ENCODE results near the gene KRT38.
"Not testable (repeated sequence)": the region's sequence is repeated elsewhere in the genome, so short reads cannot be mapped to it uniquely, and the experiment has no call there.

The KRT38 gene

DNA sequence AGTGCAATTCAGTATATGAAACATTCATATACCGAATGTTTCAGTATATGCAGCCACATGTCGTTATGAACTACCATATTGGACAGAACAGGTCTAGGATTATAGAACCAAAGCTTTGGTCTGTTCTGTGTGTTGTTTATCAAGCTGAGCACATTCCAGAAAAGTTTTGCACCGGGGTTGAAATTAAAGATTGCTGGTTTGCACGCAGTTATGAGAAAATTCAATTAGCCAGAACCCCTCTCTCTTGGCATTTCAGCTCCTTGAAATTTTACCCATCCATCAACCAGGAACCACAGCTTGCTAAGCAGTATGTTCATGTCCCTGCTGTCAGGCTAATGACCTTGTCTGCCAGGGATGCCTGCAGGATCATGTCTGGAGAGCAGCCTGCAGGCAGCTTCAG is 16.9 kb upstream of the KRT38 start:
- no peak for DNase-seq

- no peak for DNase-seq
Observed at GRCh38 chr17:41456204-41456603, 15.4 kb upstream of the KRT38 start.

- DNase-seq, result no peak
Observed at GRCh38 chr17:41455236-41455635, 14.5 kb upstream of the KRT38 start.

DNA sequence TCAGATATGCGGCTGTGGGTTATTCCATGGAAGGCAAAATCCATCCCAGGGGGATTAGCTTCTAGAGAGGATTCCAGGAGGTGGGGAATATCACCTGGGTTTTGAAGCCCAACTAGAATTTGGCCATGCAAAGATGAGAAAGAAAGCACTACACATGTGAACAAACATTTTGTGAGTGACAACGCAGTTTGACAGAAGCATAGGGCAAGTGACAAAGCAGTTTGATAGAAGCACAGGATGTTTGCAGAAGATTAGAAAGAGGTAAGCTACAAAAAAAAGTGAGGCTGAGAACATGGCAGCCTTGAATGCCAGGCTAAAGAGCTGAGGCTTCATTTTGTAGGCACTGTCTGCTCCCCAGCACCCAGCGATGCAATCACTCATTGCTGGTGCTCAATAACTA is 12.3 kb upstream of the KRT38 start:
- no peak for DNase-seq

- DNase-seq, result no peak
Observed at GRCh38 chr17:41452281-41452680, 11.5 kb upstream of the KRT38 start.

GRCh38 chr17:41451154-41451728 is 10.5 kb upstream of the KRT38 start:
- DNase-seq, result no peak

DNA sequence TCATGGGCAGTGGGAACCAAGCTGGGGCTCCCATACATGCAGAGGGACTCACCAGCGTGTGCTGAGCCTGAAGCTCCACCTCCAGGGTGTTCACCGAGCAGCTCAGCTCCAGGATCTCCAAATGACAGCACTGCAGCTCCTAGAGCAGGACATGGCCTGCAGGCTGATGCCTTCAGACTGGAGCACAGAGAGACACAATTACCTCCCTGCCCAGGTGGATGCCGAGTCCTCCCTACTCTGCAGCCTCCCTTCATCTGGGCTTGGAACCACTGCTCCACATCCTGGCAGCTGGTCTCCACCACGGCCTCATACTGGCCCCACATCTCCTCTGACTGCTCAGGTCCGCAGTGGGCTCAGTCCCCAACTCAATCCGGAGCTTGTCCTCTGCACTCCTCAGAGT is 8.2 kb upstream of the KRT38 start:
- DNase-seq, result no peak

DNA sequence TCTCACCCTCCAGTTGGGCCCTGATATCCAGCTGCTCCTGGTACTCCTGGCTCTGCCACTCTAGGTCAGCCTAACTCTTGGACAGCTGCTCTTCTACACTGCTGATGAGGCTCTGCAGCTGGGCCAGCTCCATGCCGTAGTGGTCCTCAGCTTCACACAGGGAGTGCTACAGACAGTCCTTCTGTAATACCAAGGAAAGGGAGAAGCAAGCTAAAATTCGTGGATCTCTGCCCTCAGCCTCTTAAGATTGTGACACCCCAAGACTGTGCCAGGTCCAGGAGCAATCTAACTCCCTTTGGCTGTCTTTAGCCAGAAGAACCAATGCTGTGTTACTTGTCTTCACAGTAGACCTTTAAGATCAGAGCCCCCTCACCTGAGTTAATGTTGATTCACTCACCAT is 7.7 kb upstream of the KRT38 start:
- DNase-seq, result no peak

DNA sequence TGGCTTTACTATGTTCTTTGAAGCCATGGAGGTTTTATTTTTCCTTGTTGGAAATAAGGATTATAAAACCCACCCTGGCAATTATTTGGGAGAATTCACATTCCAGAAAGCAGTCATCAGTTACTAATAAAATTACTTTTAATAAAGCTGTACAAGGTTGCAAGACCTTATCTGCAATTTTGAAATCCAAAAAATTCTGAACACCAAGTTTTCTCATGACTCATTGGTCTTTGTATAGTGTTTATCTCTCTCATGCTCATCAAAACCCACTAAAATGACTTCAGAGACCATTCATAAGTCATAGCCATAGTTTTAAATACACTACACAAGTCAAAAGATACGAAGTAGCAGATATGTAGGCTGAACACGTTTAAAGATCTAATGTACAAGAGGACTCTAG is 6.0 kb upstream of the KRT38 start:
- no peak for DNase-seq

DNA sequence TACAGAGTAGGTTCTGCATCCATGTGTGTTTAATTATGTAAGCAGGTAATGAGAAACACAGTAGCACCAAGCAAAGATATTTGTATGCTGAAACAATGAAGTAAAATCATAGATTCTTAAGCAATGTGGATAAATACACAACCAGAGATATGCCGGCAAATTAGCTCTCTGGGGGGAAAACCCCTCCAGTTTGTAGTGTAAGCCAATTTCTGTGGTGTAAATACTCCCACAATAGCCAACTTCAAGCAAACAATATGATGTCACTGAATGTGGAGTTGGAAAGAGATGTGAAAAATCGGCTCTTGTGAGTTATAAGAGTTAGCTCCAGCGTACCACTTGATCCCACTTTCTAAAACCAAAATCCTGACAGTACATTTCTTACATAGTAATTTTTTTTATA is 3.9 kb upstream of the KRT38 start:
- no peak for DNase-seq

DNA sequence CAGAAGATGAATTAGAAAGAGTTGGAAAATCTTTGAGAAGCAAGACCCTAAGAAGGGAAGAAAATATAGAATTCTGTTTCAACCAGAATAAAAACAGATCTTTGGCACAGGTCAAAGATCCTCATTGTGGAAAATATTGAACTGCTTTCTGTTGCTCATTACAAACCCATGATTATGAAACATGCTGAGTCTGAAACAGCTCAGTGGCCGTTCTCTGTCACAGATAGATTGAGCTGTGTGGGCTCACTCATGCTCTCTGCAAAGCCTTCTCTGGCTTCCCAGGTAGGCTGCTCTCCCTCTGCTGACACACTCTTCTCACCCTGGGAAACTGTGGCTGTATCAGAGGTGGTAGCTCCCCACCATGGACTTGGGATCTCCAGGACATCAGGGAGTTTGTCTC is 3.4 kb upstream of the KRT38 start:
- DNase-seq, result no peak

GRCh38 chr17:41442739-41443138 is 2.0 kb upstream of the KRT38 start:
- DNase-seq, result no peak

DNA sequence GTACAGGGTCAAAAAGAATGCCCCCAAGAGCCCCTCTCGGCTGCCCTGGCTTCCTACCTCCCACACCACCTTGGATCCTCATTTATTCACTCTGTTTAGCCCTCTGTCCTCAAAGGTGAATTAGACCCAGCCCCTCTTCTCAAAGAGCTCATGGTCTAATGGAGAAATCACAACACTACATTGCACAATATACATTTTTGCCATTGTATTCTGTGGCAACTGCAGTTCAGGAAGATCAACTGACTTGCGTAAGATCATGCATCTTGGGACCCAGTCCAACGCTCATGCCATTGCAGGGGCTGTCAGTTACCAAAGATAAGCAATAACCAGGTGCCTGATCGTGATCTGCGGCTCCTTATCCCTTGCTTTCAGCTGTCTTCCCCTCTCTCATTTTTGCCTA is 1.4 kb downstream of the KRT38 start:
- no peak for DNase-seq

GRCh38 chr17:41437769-41438168 is 3.0 kb downstream of the KRT38 start:
- DNase-seq, result no peak

GRCh38 chr17:41437254-41437653 is 3.5 kb downstream of the KRT38 start:
- no peak for DNase-seq

GRCh38 chr17:41434415-41434814 is 6.4 kb downstream of the KRT38 start:
- no peak for DNase-seq

GRCh38 chr17:41434005-41434404 is 6.8 kb downstream of the KRT38 start:
- no peak for DNase-seq

DNA sequence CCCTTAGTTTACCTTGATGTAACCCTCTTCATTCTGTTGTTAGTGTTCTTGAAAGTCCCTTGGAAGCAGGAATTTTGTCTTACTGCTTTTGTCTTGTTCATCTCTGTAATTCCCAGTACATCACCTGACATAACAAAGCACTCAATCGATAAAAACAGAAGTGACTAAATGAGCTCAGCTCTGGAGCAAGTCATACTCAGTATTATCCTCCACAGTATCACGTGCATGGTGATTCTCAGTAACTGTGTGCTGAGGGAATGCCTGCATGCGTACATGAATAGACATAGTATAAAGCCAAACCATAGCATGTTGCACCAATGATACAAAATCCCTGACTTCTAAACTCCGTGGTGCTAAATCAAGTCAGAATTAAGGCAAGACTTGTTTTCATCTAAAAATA is 7.2 kb downstream of the KRT38 start:
- DNase-seq, result no peak

DNA sequence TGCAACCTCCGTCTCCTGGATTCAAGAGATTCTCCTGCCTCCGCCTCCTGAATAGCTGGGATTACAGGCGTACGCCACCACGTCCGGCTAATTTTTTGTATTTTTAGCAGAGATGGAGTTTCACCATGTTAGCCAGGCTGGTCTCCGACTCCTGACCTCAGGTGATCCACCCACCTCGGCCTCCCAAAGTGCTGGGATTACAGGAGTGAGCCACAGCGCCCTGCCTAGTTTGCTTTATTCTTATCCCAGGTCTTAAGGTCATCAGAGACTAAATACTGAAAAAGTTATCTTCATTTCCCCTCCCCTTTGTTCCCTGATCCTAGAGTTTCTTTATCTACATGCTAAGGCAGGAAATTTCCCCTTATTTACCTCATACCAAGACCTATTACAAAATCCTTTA is 10.4 kb downstream of the KRT38 start:
- not testable (repeated sequence) for DNase-seq

- DNase-seq, result no peak
Observed at GRCh38 chr17:41429667-41430066, 11.1 kb downstream of the KRT38 start.

DNA sequence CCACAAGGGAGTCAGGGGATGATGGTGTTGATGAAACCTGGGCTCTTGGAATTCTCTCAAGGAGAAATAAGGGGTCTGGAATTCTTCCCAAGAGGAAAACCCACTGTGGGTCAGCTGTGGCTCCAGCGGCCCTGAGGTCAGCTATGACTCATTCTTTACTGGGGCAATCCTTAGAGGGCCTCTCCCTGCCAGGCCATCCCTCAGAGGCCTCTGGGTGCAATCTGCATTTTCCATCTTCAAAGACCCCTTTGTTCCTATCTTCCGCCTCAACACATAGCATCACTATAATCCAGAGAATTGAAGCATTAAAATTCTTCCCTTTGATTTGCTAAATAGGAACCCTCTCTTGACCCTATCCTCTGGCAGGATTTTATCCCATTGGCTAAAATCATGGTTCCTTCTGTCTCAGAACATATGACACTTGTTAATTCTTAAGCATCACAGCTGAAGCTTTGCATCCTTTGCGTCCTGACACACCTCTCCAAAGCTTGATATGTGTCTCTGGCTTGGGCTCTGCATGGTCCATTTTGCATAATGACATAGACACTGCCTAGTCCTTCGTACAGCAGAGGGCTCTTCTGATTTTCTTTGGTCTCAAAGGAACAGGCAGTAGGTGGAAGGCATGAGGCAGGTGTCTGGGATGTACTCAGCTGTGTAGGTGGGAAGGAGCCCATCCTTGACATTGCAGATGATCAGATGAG is 12.0 kb downstream of the KRT38 start:
- DNase-seq, result no peak

- DNase-seq, result no peak
Observed at GRCh38 chr17:41424111-41424635, 16.6 kb downstream of the KRT38 start, which contains the start of gene KRT37. TSS of gene KRT37 (minus strand) at chr17:41424585. CDS start at chr17:41424523, 62 bp downstream.

- DNase-seq, result not testable (repeated sequence)
Observed at GRCh38 chr17:41422586-41422985, 18.2 kb downstream of the KRT38 start.

DNA sequence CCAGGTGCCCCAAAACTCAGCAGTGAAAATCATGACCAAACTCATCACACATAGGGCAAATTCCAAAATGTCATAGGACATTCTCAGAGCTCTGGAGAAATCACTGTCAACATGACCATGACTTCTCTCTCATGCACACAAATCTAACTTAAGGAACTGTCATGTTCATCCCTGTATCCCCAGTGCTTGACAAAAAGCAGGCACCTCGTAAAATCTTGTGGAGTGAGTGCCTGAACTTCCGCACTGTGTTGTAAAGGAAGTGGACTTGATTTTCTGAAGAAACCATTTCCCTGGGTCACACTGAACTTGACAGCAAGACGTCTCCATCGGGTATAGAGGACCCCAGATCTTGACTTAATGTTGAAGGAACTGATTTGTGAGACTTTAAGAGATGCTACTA is 19.2 kb downstream of the KRT38 start:
- no peak for DNase-seq

- no peak for DNase-seq
Observed at GRCh38 chr17:41421116-41421515, 19.7 kb downstream of the KRT38 start.
